K562 (cell line): ENCODE measurements around the gene VWA7. TPM values are rescaled to one million over a fixed set of nuclear protein-coding genes. Genes with fewer than 3 reads are reported as not detected.

ENCODE experiments used
- ELF1 ChIP-seq: fragments of 200-800 bp; sonication (Bioruptor generic); IDR thresholded peaks from 2 replicates; pipeline ENCODE4 v1.6.1; 2016; ENCODE audit warnings: missing genetic modification characterization, missing compliant biosample characterization
- ELF2 ChIP-seq: fragments of 250-450 bp; sonication (Bioruptor Pico); IDR thresholded peaks from 2 replicates; pipeline ENCODE4 v1.5.0; 2021; ENCODE audit warnings: mild to moderate bottlenecking
- GTF2B ChIP-seq: IDR thresholded peaks from 2 replicates; pipeline ENCODE4 v1.6.1; 2011; ENCODE audit not compliant: insufficient read length; ENCODE audit errors: extremely low read depth
- IRF1 ChIP-seq: sonication (generic); formaldehyde crosslinking; IDR thresholded peaks from 2 replicates; pipeline ENCODE4 v1.8.0; 2022; ENCODE audit warnings: missing genetic modification reagents, mild to moderate bottlenecking, borderline replicate concordance
- MBD2 ChIP-seq: sonication (generic); IDR thresholded peaks from 2 replicates; pipeline ENCODE4 v1.6.1; 2016; ENCODE audit warnings: low read depth, borderline replicate concordance
- MCM2 ChIP-seq: fragments of 450-650 bp; IDR thresholded peaks from 2 replicates; pipeline ENCODE4 v1.6.1; 2017; ENCODE audit warnings: low read depth, mild to moderate bottlenecking
- RBM14 ChIP-seq: fragments of 200-400 bp; formaldehyde crosslinking; IDR thresholded peaks from 2 replicates; pipeline ENCODE4 v1.6.1; 2018; ENCODE audit warnings: low read depth, mild to moderate bottlenecking, low read length, moderate library complexity, borderline replicate concordance; ENCODE audit not compliant: insufficient read depth
- SAFB ChIP-seq: fragments of 200-400 bp; formaldehyde crosslinking; IDR thresholded peaks from 2 replicates; pipeline ENCODE4 v1.6.1; 2017; ENCODE audit warnings: low read depth, low read length, borderline replicate concordance
- SMAD1 ChIP-seq: fragments of 150-350 bp; IDR thresholded peaks from 2 replicates; pipeline ENCODE4 v1.6.1; 2014; ENCODE audit warnings: low read length, low read depth; ENCODE audit not compliant: partially characterized antibody
- SNIP1 ChIP-seq: fragments of 450-650 bp; IDR thresholded peaks from 2 replicates; pipeline ENCODE4 v1.7.1; 2017; ENCODE audit warnings: low read depth, mild to moderate bottlenecking
- SP2 ChIP-seq: IDR thresholded peaks from 2 replicates; pipeline ENCODE4 v1.6.1; 2011; ENCODE audit warnings: mild to moderate bottlenecking, low read depth, low read length, moderate library complexity; ENCODE audit not compliant: poor library complexity, severe bottlenecking; ENCODE audit errors: extremely low read depth
- SRSF3 ChIP-seq: fragments of 200-400 bp; formaldehyde crosslinking; IDR thresholded peaks from 2 replicates; pipeline ENCODE4 v1.6.1; 2016; ENCODE audit warnings: mild to moderate bottlenecking, low read length, moderate library complexity; ENCODE audit not compliant: insufficient read depth
- TRIM28 ChIP-seq: fragments of 450-650 bp; IDR thresholded peaks from 2 replicates; pipeline ENCODE4 v1.6.1; 2017
- ZNF23 ChIP-seq: fragments of 250-450 bp; sonication (Bioruptor Pico); IDR thresholded peaks from 2 replicates; pipeline ENCODE4 v1.4.0; 2020; ENCODE audit warnings: mild to moderate bottlenecking
- ZNF444 ChIP-seq: fragments of 250-450 bp; sonication (Bioruptor Pico); IDR thresholded peaks from 2 replicates; pipeline ENCODE4 v1.4.0; 2020; ENCODE audit warnings: mild to moderate bottlenecking, moderate library complexity
- ZNF79 ChIP-seq: fragments of 250-450 bp; sonication (Bioruptor Pico); IDR thresholded peaks from 2 replicates; pipeline ENCODE4 v1.4.0; 2020; ENCODE audit warnings: low read depth, mild to moderate bottlenecking, moderate library complexity
- polyA plus RNA-seq, 8 experiments: library from polyadenylated mRNA; depleted of rRNA in 4 of 8; stranded (reverse) in 5 of 8; unstranded in 3 of 8; fragments of >200 nt; fragmentation: Nextera tagmentation in 2 of 8; fragmentation: Illumina TruSeq in 1 of 8; extraction: Ambion mirVana in 2 of 8; extraction: Trizol in 1 of 8; gene quantifications; 2 replicates each; pipeline versions ENCODE4 v1.2.1 to v1.2.3, GENCODE V29; 2011 to 2014; ENCODE audit warnings: inconsistent platforms in 1 of 8, missing spikeins in 1 of 8
- total RNA-seq, 7 experiments: library from RNA; depleted of rRNA in 6 of 7; stranded (reverse); fragments of >200 nt in 6 of 7; fragmentation: Illumina TruSeq in 2 of 7; extraction: Trizol in 2 of 7; gene quantifications; 2 replicates each; pipeline versions ENCODE4 v1.2.1 to v1.2.3, GENCODE V29; 2011 to 2021; ENCODE audit warnings: low replicate concordance in 1 of 7
- TF ChIP-seq, protein P1 (sequence below): fragments of 250-450 bp; sonication (Bioruptor Pico); IDR thresholded peaks from 2 replicates; pipeline ENCODE4 v1.5.0; 2020; ENCODE audit warnings: mild to moderate bottlenecking, borderline replicate concordance
- TF ChIP-seq, protein P2 (sequence below): fragments of 250-450 bp; sonication (Bioruptor Pico); IDR thresholded peaks from 2 replicates; pipeline ENCODE4 v1.4.0; 2020; ENCODE audit warnings: mild to moderate bottlenecking, moderate library complexity, borderline replicate concordance
- TF ChIP-seq, protein P3 (sequence below): fragments of 250-450 bp; sonication (Bioruptor Pico); IDR thresholded peaks from 2 replicates; pipeline ENCODE4 v1.8.0; 2021; ENCODE audit warnings: mild to moderate bottlenecking, moderate library complexity

The VWA7 gene
- total and polyA plus RNA-seq, 9 of the 15 experiments (the other 6 are each of a cell fraction or from before 2014, with no cell fraction given), result 0.18 to 2.9 (median 0.95) TPM

DNA sequence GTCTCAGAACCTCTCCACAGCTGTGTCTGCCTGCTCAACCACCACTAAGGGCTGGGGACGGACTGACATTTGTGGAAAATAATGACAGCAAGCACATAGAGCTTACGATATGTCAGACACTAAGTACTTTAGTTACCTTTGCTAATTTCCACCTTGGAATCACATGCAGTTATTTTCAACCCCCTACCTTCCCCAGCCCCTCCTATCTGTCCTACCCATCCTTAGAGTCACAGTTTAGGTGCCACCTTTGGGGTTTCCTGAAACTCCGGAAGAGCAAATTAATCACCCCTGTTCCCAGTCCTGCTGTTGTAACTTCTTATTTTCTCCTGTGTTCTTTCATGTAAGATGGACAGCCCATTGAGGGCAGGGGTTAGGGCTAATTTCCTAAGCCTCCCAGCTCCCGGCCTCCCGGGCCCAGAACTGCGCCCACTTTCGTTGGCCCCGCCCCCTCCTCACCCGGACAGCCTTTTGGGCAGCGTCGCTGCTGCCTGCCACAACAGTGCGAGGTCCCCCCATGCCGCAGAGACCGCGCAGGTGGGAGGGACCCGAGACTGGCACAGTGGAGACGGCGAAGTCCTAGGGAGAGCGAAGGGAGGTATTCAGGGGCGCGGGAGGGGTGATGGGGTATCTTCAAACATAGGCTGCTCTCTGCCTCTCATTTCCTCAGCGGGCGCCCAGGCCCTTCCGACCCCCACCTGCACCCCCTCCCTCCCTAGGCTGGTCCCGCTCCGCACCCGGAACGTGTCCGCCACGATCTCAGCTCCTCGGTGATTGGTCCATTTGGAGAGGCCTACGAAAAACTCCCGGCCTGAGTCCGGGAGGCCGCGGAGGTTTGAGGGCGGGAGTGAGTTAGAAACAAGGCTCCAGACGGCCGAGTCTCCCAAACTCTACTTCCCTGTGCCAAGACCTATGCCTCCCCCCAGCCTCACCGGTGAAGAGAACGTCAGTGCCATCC, 49.1 kb downstream of the VWA7 start (continued):
- TF ChIP-seq SNIP1, result no peak
- TF ChIP-seq ZNF79, result 0 out of 2 replicates have a peak, but pooled peaks have one; percentile 21
- TF ChIP-seq TRIM28, result peak; percentile 54; the same call in 1 of the 2 replicates
- no peak for TF ChIP-seq SP2
- TF ChIP-seq SAFB, result no peak
- TF ChIP-seq IRF1, result no peak
- TF ChIP-seq MCM2, result no peak
- TF ChIP-seq GTF2B, result no peak
- TF ChIP-seq MBD2, result no peak
- TF ChIP-seq ZNF444 (CRISPR knock-in tag), result no peak
- TF ChIP-seq, protein P1, sequence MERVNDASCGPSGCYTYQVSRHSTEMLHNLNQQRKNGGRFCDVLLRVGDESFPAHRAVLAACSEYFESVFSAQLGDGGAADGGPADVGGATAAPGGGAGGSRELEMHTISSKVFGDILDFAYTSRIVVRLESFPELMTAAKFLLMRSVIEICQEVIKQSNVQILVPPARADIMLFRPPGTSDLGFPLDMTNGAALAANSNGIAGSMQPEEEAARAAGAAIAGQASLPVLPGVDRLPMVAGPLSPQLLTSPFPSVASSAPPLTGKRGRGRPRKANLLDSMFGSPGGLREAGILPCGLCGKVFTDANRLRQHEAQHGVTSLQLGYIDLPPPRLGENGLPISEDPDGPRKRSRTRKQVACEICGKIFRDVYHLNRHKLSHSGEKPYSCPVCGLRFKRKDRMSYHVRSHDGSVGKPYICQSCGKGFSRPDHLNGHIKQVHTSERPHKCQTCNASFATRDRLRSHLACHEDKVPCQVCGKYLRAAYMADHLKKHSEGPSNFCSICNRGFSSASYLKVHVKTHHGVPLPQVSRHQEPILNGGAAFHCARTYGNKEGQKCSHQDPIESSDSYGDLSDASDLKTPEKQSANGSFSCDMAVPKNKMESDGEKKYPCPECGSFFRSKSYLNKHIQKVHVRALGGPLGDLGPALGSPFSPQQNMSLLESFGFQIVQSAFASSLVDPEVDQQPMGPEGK (CRISPR knock-in tag), result no peak
- TF ChIP-seq ZNF23, result no peak
- TF ChIP-seq SRSF3, result no peak
- TF ChIP-seq ELF2 (CRISPR knock-in tag), result no peak
- TF ChIP-seq SMAD1, result no peak
- 0 out of 2 replicates have a peak, but pooled peaks have one; percentile 78 for TF ChIP-seq RBM14
- TF ChIP-seq, protein P2, sequence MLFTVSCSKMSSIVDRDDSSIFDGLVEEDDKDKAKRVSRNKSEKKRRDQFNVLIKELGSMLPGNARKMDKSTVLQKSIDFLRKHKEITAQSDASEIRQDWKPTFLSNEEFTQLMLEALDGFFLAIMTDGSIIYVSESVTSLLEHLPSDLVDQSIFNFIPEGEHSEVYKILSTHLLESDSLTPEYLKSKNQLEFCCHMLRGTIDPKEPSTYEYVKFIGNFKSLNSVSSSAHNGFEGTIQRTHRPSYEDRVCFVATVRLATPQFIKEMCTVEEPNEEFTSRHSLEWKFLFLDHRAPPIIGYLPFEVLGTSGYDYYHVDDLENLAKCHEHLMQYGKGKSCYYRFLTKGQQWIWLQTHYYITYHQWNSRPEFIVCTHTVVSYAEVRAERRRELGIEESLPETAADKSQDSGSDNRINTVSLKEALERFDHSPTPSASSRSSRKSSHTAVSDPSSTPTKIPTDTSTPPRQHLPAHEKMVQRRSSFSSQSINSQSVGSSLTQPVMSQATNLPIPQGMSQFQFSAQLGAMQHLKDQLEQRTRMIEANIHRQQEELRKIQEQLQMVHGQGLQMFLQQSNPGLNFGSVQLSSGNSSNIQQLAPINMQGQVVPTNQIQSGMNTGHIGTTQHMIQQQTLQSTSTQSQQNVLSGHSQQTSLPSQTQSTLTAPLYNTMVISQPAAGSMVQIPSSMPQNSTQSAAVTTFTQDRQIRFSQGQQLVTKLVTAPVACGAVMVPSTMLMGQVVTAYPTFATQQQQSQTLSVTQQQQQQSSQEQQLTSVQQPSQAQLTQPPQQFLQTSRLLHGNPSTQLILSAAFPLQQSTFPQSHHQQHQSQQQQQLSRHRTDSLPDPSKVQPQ (CRISPR knock-in tag), result no peak
- TF ChIP-seq, protein P3, sequence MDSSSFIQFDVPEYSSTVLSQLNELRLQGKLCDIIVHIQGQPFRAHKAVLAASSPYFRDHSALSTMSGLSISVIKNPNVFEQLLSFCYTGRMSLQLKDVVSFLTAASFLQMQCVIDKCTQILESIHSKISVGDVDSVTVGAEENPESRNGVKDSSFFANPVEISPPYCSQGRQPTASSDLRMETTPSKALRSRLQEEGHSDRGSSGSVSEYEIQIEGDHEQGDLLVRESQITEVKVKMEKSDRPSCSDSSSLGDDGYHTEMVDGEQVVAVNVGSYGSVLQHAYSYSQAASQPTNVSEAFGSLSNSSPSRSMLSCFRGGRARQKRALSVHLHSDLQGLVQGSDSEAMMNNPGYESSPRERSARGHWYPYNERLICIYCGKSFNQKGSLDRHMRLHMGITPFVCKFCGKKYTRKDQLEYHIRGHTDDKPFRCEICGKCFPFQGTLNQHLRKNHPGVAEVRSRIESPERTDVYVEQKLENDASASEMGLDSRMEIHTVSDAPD (CRISPR knock-in tag), result no peak
- no peak for TF ChIP-seq ELF1
